GM23338 (cell line): ENCODE measurements around the gene PPIP5K2. TPM values are rescaled to one million over a fixed set of nuclear protein-coding genes. Genes with fewer than 3 reads are reported as not detected.
A peak's percentile ranks its signal among the peaks of the same experiment; 100 is the strongest.

Experiments used
- ATAC-seq: fragments of 200-7000 bp; cut with Tn5 transposase; 3 replicates; pipeline ENCODE4 v1.9.1; 2020
- DNase-seq: peaks from one replicate; pipeline ENCODE4 v3.0.0-alpha.2; 2015; ENCODE audit warnings: low spot score
- H2AFZ ChIP-seq: fragments of 200-600 bp; sonication (generic); 2 replicates; pipeline ENCODE4 v1.8.0; 2016; ENCODE audit warnings: antibody characterized with exemption, mild to moderate bottlenecking, moderate library complexity
- H3F3A ChIP-seq: fragments of 200-600 bp; sonication (generic); replicated peaks from 2 replicates; pipeline ENCODE4 v1.8.0; 2017; ENCODE audit warnings: antibody characterized with exemption, mixed run types, low read depth
- H3K27ac ChIP-seq: fragments of 200-600 bp; sonication (generic); 2 replicates; pipeline ENCODE4 v1.6.1; 2016; ENCODE audit warnings: low read depth
- H3K27me3 ChIP-seq: fragments of 200-600 bp; sonication (generic); 2 replicates; pipeline ENCODE4 v1.8.0; 2016; ENCODE audit warnings: mild to moderate bottlenecking, mixed run types, moderate library complexity; ENCODE audit not compliant: insufficient read depth
- H3K36me3 ChIP-seq: fragments of 200-600 bp; sonication (generic); 2 replicates; pipeline ENCODE4 v1.8.0; 2016; ENCODE audit warnings: mild to moderate bottlenecking; ENCODE audit not compliant: insufficient read depth
- H3K4me1 ChIP-seq: fragments of 200-600 bp; sonication (generic); 2 replicates; pipeline ENCODE4 v1.8.0; 2016; ENCODE audit warnings: mild to moderate bottlenecking, moderate library complexity; ENCODE audit not compliant: insufficient read depth
- H3K4me2 ChIP-seq: fragments of 200-600 bp; sonication (generic); 2 replicates; pipeline ENCODE4 v1.7.1; 2017; ENCODE audit warnings: mixed run types
- H3K4me3 ChIP-seq: fragments of 200-600 bp; sonication (generic); 2 replicates; pipeline ENCODE4 v1.6.1; 2016; ENCODE audit warnings: mixed run types
- H3K79me2 ChIP-seq: fragments of 200-600 bp; sonication (generic); replicated peaks from 2 replicates; pipeline ENCODE4 v1.8.0; 2017; ENCODE audit warnings: mild to moderate bottlenecking; ENCODE audit not compliant: insufficient read depth
- H3K9me2 ChIP-seq: fragments of 200-600 bp; sonication (generic); 2 replicates; pipeline ENCODE4 v1.8.0; 2017; ENCODE audit not compliant: insufficient read depth
- H4K20me1 ChIP-seq: fragments of 200-600 bp; sonication (generic); replicated peaks from 2 replicates; pipeline ENCODE4 v1.8.0; 2017; ENCODE audit warnings: mild to moderate bottlenecking; ENCODE audit not compliant: insufficient read depth
- H3K27ac Mint-ChIP-seq: 2 replicates; pipeline ENCODE4 v1.8.0; 2020; ENCODE audit warnings: inconsistent platforms, mild to moderate bottlenecking, moderate library complexity, mixed read lengths
- H3K27me3 Mint-ChIP-seq: 3 replicates; pipeline ENCODE4 v1.8.0; 2022; ENCODE audit warnings: low read depth, mild to moderate bottlenecking, moderate library complexity, mixed read lengths, inconsistent platforms; ENCODE audit not compliant: insufficient read depth, poor library complexity
- H3K36me3 Mint-ChIP-seq: 3 replicates; pipeline ENCODE4 v1.8.0; 2021; ENCODE audit warnings: low read depth, mild to moderate bottlenecking, inconsistent platforms, moderate library complexity, mixed read lengths
- H3K4me1 Mint-ChIP-seq: 3 replicates; pipeline ENCODE4 v1.8.0; 2020; ENCODE audit warnings: mild to moderate bottlenecking, inconsistent platforms, mixed read lengths
- H3K4me3 Mint-ChIP-seq: 3 replicates; pipeline ENCODE4 v1.8.0; 2021; ENCODE audit warnings: moderate library complexity, mild to moderate bottlenecking, inconsistent platforms, mixed read lengths
- H3K9me3 Mint-ChIP-seq: 3 replicates; pipeline ENCODE4 v1.8.0; 2020; ENCODE audit warnings: moderate library complexity, mild to moderate bottlenecking, inconsistent platforms, mixed read lengths
- CTCF ChIP-seq, 2 experiments: fragments of 200-600 bp in 1 of 2; sonication (generic) in 1 of 2; conservative IDR thresholded peaks; 2 replicates each; pipeline versions ENCODE4 v1.5.1 to v1.6.1; 2016 to 2017; ENCODE audit warnings: antibody characterized with exemption in 2 of 2, low read depth in 2 of 2, mild to moderate bottlenecking in 2 of 2, moderate library complexity in 1 of 2
- polyA plus RNA-seq: library from polyadenylated mRNA; unstranded; fragments of >200 nt; fragmentation: Nextera tagmentation; extraction: Ambion mirVana; gene quantifications from 2 replicates; pipeline ENCODE4 v1.2.1, GENCODE V29; 2016
- total RNA-seq: library from RNA; depleted of rRNA; stranded (reverse); fragments of >200 nt; shearing (Covaris generic); gene quantifications from 2 replicates; pipeline ENCODE4 v1.2.3, GENCODE V29; 2014; rRNA removed

Gene PPIP5K2
- total and polyA plus RNA-seq, 2 experiments from 2014 or later = 41.7 to 45.4 TPM

- no peak for TF ChIP-seq CTCF (conservative IDR thresholded peaks at IDR 0.05; ENCODE audit: low read depth in 2 of 2)
- Histone ChIP-seq H3K4me2 (peak overlapping the region; percentile 85), H3K27ac (no peak overlapping the region), H2AFZ (no peak overlapping the region), H3K79me2 (peaks cover 65% of the 10 kb centered on the region), H4K20me1 (peaks cover 13% of the 10 kb centered on the region), H3K9me2 (no peaks in the 10 kb centered on the region), H3K36me3 (no peaks in the 10 kb centered on the region), H3K27me3 (no peaks in the 10 kb centered on the region), H3F3A (no peaks in the 10 kb centered on the region), H3K4me1 (peaks cover 31% of the 10 kb centered on the region), H3K4me3 (peak overlapping the region; percentile 84)
- peaks cover 42% of the 10 kb centered on the region for H3K4me1 Mint-ChIP-seq
- peak overlapping the region; percentile 56 for H3K4me3 Mint-ChIP-seq
- no peak overlapping the region for H3K27ac Mint-ChIP-seq
- DNase-seq (no peak), ATAC-seq (no peak)
- no peaks in the 10 kb centered on the region for H3K36me3 Mint-ChIP-seq
- no peaks in the 10 kb centered on the region for H3K27me3 Mint-ChIP-seq
- no peaks in the 10 kb centered on the region for H3K9me3 Mint-ChIP-seq
Observed at GRCh38 chr5:103260951-103261350, 140.8 kb downstream of the PPIP5K2 start.

Other genes starting within 250 kb of the PPIP5K2 start
- 3.8 and 5.8 TPM in 2 replicates for gene GIN1, start 163 bp upstream of the PPIP5K2 start, total RNA-seq
- 9.6 and 11.3 TPM in 2 replicates for gene GIN1, start 163 bp upstream of the PPIP5K2 start, polyA plus RNA-seq
- 26.4 and 27.6 TPM in 2 replicates for gene MACIR, start 138.5 kb downstream of the PPIP5K2 start, total RNA-seq
- 11.7 and 13.4 TPM in 2 replicates for gene MACIR, start 138.5 kb downstream of the PPIP5K2 start, polyA plus RNA-seq